Measurements from ENCODE around the gene SMIM41. TPM values are rescaled to one million over a fixed set of nuclear protein-coding genes. Genes with fewer than 3 reads are reported as not detected.

Gene SMIM41
- total RNA-seq, 2 experiments from 2014 or later: not detected

DNA sequence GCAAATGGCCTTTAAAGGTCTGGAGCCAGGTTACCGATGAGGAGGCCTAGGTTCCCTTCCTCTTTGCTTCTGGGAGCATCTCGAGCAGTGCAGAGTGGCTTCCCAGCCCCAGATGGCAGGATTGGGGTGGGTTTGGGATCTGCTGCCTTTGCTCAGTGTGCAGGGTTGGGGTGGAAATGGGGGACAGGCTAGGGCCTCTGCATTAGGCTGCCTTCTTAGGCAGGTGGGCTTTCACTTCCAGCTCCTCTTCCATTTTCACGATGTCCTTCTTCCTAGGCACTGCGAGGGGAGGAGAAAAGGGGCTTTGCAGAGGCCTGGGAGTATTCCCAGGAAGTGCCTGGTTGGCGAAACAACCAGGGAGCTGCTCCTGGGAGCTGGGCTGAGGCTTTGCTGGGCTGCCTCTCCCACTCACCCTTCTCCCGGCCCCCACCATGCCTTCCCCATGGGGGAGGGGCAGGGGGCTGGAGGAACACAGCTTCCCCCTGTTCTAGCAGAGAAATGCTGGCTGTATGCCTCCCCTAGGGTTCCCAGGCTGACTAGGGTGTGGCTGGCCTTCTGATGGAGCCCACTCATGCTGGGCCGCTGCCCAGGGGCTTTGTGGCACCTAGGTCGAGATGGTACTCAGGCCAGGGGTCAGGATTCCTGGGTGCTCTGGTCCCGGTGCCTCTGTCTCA lies 25.8 kb upstream of the SMIM41 start:
- Histone ChIP-seq H4K20me1 (ENCODE audit: insufficient read depth, low read length) (no peaks in the 10 kb centered on the region), H3K4me3 (ENCODE audit: low read depth, low read length, poor library complexity, severe bottlenecking) (no peak overlapping the region), H3K79me2 (ENCODE audit: insufficient read depth, low read depth, low read length) (no peaks in the 10 kb centered on the region; the same call in 1 of the 2 replicates), H3K9me3 (ENCODE audit: low read length) (no peaks in the 10 kb centered on the region), H2AFZ (ENCODE audit: low read length) (no peak overlapping the region), H3K36me3 (ENCODE audit: insufficient read depth, low read length) (peaks cover 31% of the 10 kb centered on the region), H3K4me2 (ENCODE audit: low read length) (no peak overlapping the region), H3K9me2 (ENCODE audit: insufficient read depth, low read length) (no peaks in the 10 kb centered on the region), H3K4me1 (ENCODE audit: insufficient read depth, low read length, poor library complexity, severe bottlenecking) (peaks cover 38% of the 10 kb centered on the region), H3K27ac (ENCODE audit: low read depth, low read length, poor library complexity, severe bottlenecking) (no peak overlapping the region)
- no TSS peak for BruUV-seq (replicated peaks)
- intact Hi-C loops (cut with micrococcal nuclease; ENCODE audit: unreplicated experiment): no loop called here
- DNase-seq (ENCODE audit: low spot score): no peak
- ChIA-PET CTCF (ENCODE audit: unreplicated experiment) (no interaction called here), POLR2A (interaction anchor here (1.1 kb wide), 1 partner anchor 18 kb away, joined by 3 read pairs; no protein-coding TSS in a partner anchor)
- TF ChIP-seq CTCF (conservative IDR thresholded peaks at IDR 0.05; ENCODE audit: low read length) (no peak), EZH2phosphoT487 (IDR thresholded peaks at IDR 0.05; ENCODE audit: borderline replicate concordance, low read depth, low read length) (no peak)

DNA sequence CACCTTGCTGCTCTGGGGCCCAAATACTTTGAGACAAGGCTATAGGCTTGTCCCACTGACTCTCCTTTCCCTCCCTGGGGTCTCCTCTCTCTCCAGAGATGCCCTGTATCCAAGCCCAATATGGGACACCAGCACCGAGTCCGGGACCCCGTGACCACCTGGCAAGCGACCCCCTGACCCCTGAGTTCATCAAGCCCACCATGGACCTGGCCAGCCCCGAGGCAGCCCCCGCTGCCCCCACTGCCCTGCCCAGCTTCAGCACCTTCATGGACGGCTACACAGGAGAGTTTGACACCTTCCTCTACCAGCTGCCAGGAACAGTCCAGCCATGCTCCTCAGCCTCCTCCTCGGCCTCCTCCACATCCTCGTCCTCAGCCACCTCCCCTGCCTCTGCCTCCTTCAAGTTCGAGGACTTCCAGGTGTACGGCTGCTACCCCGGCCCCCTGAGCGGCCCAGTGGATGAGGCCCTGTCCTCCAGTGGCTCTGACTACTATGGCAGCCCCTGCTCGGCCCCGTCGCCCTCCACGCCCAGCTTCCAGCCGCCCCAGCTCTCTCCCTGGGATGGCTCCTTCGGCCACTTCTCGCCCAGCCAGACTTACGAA lies 25.2 kb upstream of the SMIM41 start:
- TF ChIP-seq CTCF (conservative IDR thresholded peaks at IDR 0.05; ENCODE audit: low read length) (no peak), EZH2phosphoT487 (IDR thresholded peaks at IDR 0.05; ENCODE audit: borderline replicate concordance, low read depth, low read length) (no peak)
- Histone ChIP-seq H3K4me1 (ENCODE audit: insufficient read depth, low read length, poor library complexity, severe bottlenecking) (peaks cover 44% of the 10 kb centered on the region), H3K36me3 (ENCODE audit: insufficient read depth, low read length) (peaks cover 32% of the 10 kb centered on the region), H3K9me3 (ENCODE audit: low read length) (no peaks in the 10 kb centered on the region), H3K4me3 (ENCODE audit: low read depth, low read length, poor library complexity, severe bottlenecking) (no peak overlapping the region), H3K4me2 (ENCODE audit: low read length) (no peak overlapping the region), H2AFZ (ENCODE audit: low read length) (no peak overlapping the region), H3K9me2 (ENCODE audit: insufficient read depth, low read length) (no peaks in the 10 kb centered on the region), H3K27ac (ENCODE audit: low read depth, low read length, poor library complexity, severe bottlenecking) (no peak overlapping the region), H3K79me2 (ENCODE audit: insufficient read depth, low read depth, low read length) (no peaks in the 10 kb centered on the region; the same call in 1 of the 2 replicates), H4K20me1 (ENCODE audit: insufficient read depth, low read length) (no peaks in the 10 kb centered on the region)
- CTCF ChIA-PET (ENCODE audit: unreplicated experiment): no interaction called here
- intact Hi-C loops (cut with micrococcal nuclease; ENCODE audit: unreplicated experiment): no loop called here
- POLR2A ChIA-PET: no interaction called here
- no TSS peak for BruUV-seq (replicated peaks)
- DNase-seq (ENCODE audit: low spot score): no peak
